Mesothelial cell of epicardium (in vitro differentiated cells): ENCODE data around the gene SMIM1. TPM values are rescaled to one million over a fixed set of nuclear protein-coding genes. Genes with fewer than 3 reads are reported as not detected.

Source experiments
- DNase-seq, 2 experiments: peaks; one replicate each; pipeline ENCODE4 v3.0.0; 2021; ENCODE audit warnings: low spot score in 2 of 2; ENCODE audit not compliant: unreplicated experiment in 2 of 2
- H3K27ac Mint-ChIP-seq: 2 replicates; pipeline ENCODE4 v1.8.0; 2021; ENCODE audit warnings: mixed read lengths
- H3K27me3 Mint-ChIP-seq: 2 replicates; pipeline ENCODE4 v1.8.0; 2021; ENCODE audit warnings: low read depth, mixed read lengths
- H3K36me3 Mint-ChIP-seq: 2 replicates; pipeline ENCODE4 v1.8.0; 2021; ENCODE audit warnings: mixed read lengths
- H3K4me1 Mint-ChIP-seq: 2 replicates; pipeline ENCODE4 v1.8.0; 2021; ENCODE audit warnings: mixed read lengths
- H3K4me3 Mint-ChIP-seq: 2 replicates; pipeline ENCODE4 v1.8.0; 2021; ENCODE audit warnings: mild to moderate bottlenecking, moderate library complexity, mixed read lengths
- H3K9me3 Mint-ChIP-seq: 2 replicates; pipeline ENCODE4 v1.8.0; 2021; ENCODE audit warnings: mixed read lengths
- CTCF ChIP-seq: fragments of 200-600 bp; sonication (generic); IDR thresholded peaks from one replicate; pipeline ENCODE4 v1.5.0; 2021; ENCODE audit warnings: antibody characterized with exemption; ENCODE audit not compliant: unreplicated experiment
- total RNA-seq: library from RNA; stranded (reverse); gene quantifications from 3 replicates; pipeline ENCODE4 v1.2.1, GENCODE V29; 2021

SMIM1 gene
- total RNA-seq, 1 donor from 2014 or later, result 11.6 TPM

- TF ChIP-seq CTCF, result no peak
- no peaks in the 10 kb centered on the region for H3K9me3 Mint-ChIP-seq
- no peaks in the 10 kb centered on the region for H3K27me3 Mint-ChIP-seq
- no peak for DNase-seq
- H3K4me1 Mint-ChIP-seq, result peaks cover 6% of the 10 kb centered on the region
- H3K4me3 Mint-ChIP-seq, result no peak overlapping the region
- peaks cover 32% of the 10 kb centered on the region for H3K36me3 Mint-ChIP-seq
- no peak overlapping the region for H3K27ac Mint-ChIP-seq
Measured at GRCh38 chr1:3817138-3817740, 44.7 kb downstream of the SMIM1 start.

- DNase-seq, result no peak
- H3K36me3 Mint-ChIP-seq, result peaks cover 36% of the 10 kb centered on the region
- TF ChIP-seq CTCF, result no peak
- no peaks in the 10 kb centered on the region for H3K27me3 Mint-ChIP-seq
- no peak overlapping the region for H3K4me3 Mint-ChIP-seq
- H3K27ac Mint-ChIP-seq, result no peak overlapping the region
- no peaks in the 10 kb centered on the region for H3K9me3 Mint-ChIP-seq
- peaks cover 6% of the 10 kb centered on the region for H3K4me1 Mint-ChIP-seq
Measured at GRCh38 chr1:3817821-3818597, 45.5 kb downstream of the SMIM1 start.

GRCh38 chr1:3819771-3820200, 47.2 kb downstream of the SMIM1 start:
- Mint-ChIP-seq H3K27ac (no peak overlapping the region), H3K4me1 (peaks cover 6% of the 10 kb centered on the region), H3K27me3 (no peaks in the 10 kb centered on the region), H3K9me3 (no peaks in the 10 kb centered on the region), H3K4me3 (no peak overlapping the region), H3K36me3 (peaks cover 42% of the 10 kb centered on the region)
- TF ChIP-seq CTCF, result no peak
- no peak for DNase-seq

- peaks cover 6% of the 10 kb centered on the region for H3K4me1 Mint-ChIP-seq
- no peak overlapping the region for H3K27ac Mint-ChIP-seq
- no peak overlapping the region for H3K4me3 Mint-ChIP-seq
- no peak for DNase-seq
- no peaks in the 10 kb centered on the region for H3K27me3 Mint-ChIP-seq
- TF ChIP-seq CTCF, result no peak
- H3K9me3 Mint-ChIP-seq, result no peaks in the 10 kb centered on the region
- H3K36me3 Mint-ChIP-seq, result peaks cover 39% of the 10 kb centered on the region
Measured at GRCh38 chr1:3820316-3820715, 47.8 kb downstream of the SMIM1 start.

- no peak for TF ChIP-seq CTCF
- DNase-seq, result no peak
- Mint-ChIP-seq H3K9me3 (no peaks in the 10 kb centered on the region), H3K4me1 (peaks cover 6% of the 10 kb centered on the region), H3K4me3 (no peak overlapping the region), H3K36me3 (peaks cover 41% of the 10 kb centered on the region), H3K27me3 (no peaks in the 10 kb centered on the region), H3K27ac (no peak overlapping the region)
Measured at GRCh38 chr1:3821004-3821403, 48.5 kb downstream of the SMIM1 start.
